ENCODE data around the gene SH3BP1.
A peak's percentile ranks its signal among the peaks of the same experiment; 100 is the strongest.

SH3BP1 gene

GRCh38 chr22:37616201-37617083 is 23.0 kb upstream of the SH3BP1 start:
- no peak for DNase-seq (ENCODE audit: low spot score)
- H3K27ac ChIP-seq, result peak overlapping the region; percentile 23
- ChIA-PET CTCF (no interaction called here), POLR2A (ENCODE audit: low non-redundant PET) (no interaction called here)
- no peak for TF ChIP-seq CTCF (conservative IDR thresholded peaks at IDR 0.05; ENCODE audit: low read depth)

GRCh38 chr22:37617431-37617830 is 22.0 kb upstream of the SH3BP1 start:
- CTCF ChIA-PET, result no interaction called here
- POLR2A ChIA-PET (ENCODE audit: low non-redundant PET), result no interaction called here
- H3K27ac ChIP-seq, result no peak overlapping the region
- no peak for DNase-seq (ENCODE audit: low spot score)
- no peak for TF ChIP-seq CTCF (conservative IDR thresholded peaks at IDR 0.05; ENCODE audit: low read depth)

GRCh38 chr22:37618072-37618656 is 21.3 kb upstream of the SH3BP1 start:
- ChIA-PET CTCF (no interaction called here), POLR2A (ENCODE audit: low non-redundant PET) (no interaction called here)
- H3K27ac ChIP-seq, result peak overlapping the region; percentile 10; the same call in 1 of the 2 replicates
- TF ChIP-seq CTCF (conservative IDR thresholded peaks at IDR 0.05; ENCODE audit: low read depth), result no peak
- DNase-seq (ENCODE audit: low spot score), result no peak

GRCh38 chr22:37618674-37619073 is 20.8 kb upstream of the SH3BP1 start:
- peak overlapping the region; percentile 10; the same call in 1 of the 2 replicates for H3K27ac ChIP-seq
- no peak for DNase-seq (ENCODE audit: low spot score)
- CTCF ChIA-PET, result no interaction called here
- POLR2A ChIA-PET (ENCODE audit: low non-redundant PET), result no interaction called here
- no peak for TF ChIP-seq CTCF (conservative IDR thresholded peaks at IDR 0.05; ENCODE audit: low read depth)

- ChIA-PET POLR2A (ENCODE audit: low non-redundant PET) (no interaction called here), CTCF (interaction anchor here (0.6 to 0.7 kb wide), 2 partner anchors 13 to 204 kb away, joined by 3 read pairs; no protein-coding TSS in a partner anchor)
- H3K27ac ChIP-seq, result peak overlapping the region; percentile 38
- TF ChIP-seq CTCF (conservative IDR thresholded peaks at IDR 0.05; ENCODE audit: low read depth), result no peak
- DNase-seq (ENCODE audit: low spot score), result no peak
These were observed 19.5 kb upstream of the SH3BP1 start for GRCh38 chr22:37619991-37620390.

- DNase-seq (ENCODE audit: low spot score), result no peak
- CTCF ChIA-PET, result interaction anchor here (0.5 to 0.6 kb wide), 2 partner anchors 27 to 1875 kb away, joined by 3 read pairs; no protein-coding TSS in a partner anchor
- POLR2A ChIA-PET (ENCODE audit: low non-redundant PET), result interaction anchor here (0.5 to 0.6 kb wide), 2 partner anchors 9 to 55 kb away, joined by 3 to 4 read pairs; no protein-coding TSS in a partner anchor
- peak overlapping the region; percentile 76; the same call in 1 of the 2 replicates for H3K27ac ChIP-seq
- TF ChIP-seq CTCF (conservative IDR thresholded peaks at IDR 0.05; ENCODE audit: low read depth), result no peak
These were observed 18.1 kb upstream of the SH3BP1 start for GRCh38 chr22:37621352-37621860.

All from RWPE1 (cell line).